Stimulated activated CD8-positive, alpha-beta memory T cell treated with anti-CD3 and anti-CD28 coated beads, Interleukin-15, amount 100 ng/mL, for 1 hour (primary cell): Measurements from ENCODE around the gene ADCY5.

Source experiments
- DNase-seq: peaks from one replicate; pipeline ENCODE4 v3.0.0-alpha.2; 2020; ENCODE audit warnings: low read depth

ADCY5 gene

GRCh38 chr3:123385981-123386380, 62.9 kb downstream of the ADCY5 start:
- DNase-seq = no peak

GRCh38 chr3:123385499-123385898, 63.4 kb downstream of the ADCY5 start:
- no peak for DNase-seq

GRCh38 chr3:123385001-123385401, 63.9 kb downstream of the ADCY5 start:
- DNase-seq = no peak

- no peak for DNase-seq
These were observed 64.6 kb downstream of the ADCY5 start for GRCh38 chr3:123384256-123384655.

GRCh38 chr3:123383091-123384053, 65.5 kb downstream of the ADCY5 start:
- no peak for DNase-seq

- DNase-seq = no peak
These were observed 68.6 kb downstream of the ADCY5 start for GRCh38 chr3:123380261-123380660.

GRCh38 chr3:123379041-123379830, 69.7 kb downstream of the ADCY5 start:
- no peak for DNase-seq

GRCh38 chr3:123378409-123378915, 70.4 kb downstream of the ADCY5 start:
- no peak for DNase-seq

GRCh38 chr3:123377243-123377740, 71.6 kb downstream of the ADCY5 start:
- DNase-seq = no peak

GRCh38 chr3:123376451-123377242, 72.2 kb downstream of the ADCY5 start:
- no peak for DNase-seq

GRCh38 chr3:123375014-123375940, 73.6 kb downstream of the ADCY5 start:
- no peak for DNase-seq

- no peak for DNase-seq
These were observed 74.9 kb downstream of the ADCY5 start for GRCh38 chr3:123374016-123374415.

- DNase-seq = no peak
These were observed 75.4 kb downstream of the ADCY5 start for GRCh38 chr3:123373474-123373987.

GRCh38 chr3:123372686-123373473, 76.0 kb downstream of the ADCY5 start:
- DNase-seq = no peak

GRCh38 chr3:123371859-123372685, 76.8 kb downstream of the ADCY5 start:
- DNase-seq = no peak

GRCh38 chr3:123371426-123371825, 77.5 kb downstream of the ADCY5 start:
- no peak for DNase-seq

- DNase-seq = no peak
These were observed 78.1 kb downstream of the ADCY5 start for GRCh38 chr3:123370819-123371218.

GRCh38 chr3:123369085-123369484, 79.8 kb downstream of the ADCY5 start:
- DNase-seq = no peak
